ENCODE measurements around the gene KCNQ5. TPM values are rescaled to one million over a fixed set of nuclear protein-coding genes. Genes with fewer than 3 reads are reported as not detected.

The KCNQ5 gene
- total and polyA plus RNA-seq, 2 of the 8 experiments (the other 6 are each of a cell fraction or from before 2014, with no cell fraction given), result 0.83 to 1.2 TPM

DNA sequence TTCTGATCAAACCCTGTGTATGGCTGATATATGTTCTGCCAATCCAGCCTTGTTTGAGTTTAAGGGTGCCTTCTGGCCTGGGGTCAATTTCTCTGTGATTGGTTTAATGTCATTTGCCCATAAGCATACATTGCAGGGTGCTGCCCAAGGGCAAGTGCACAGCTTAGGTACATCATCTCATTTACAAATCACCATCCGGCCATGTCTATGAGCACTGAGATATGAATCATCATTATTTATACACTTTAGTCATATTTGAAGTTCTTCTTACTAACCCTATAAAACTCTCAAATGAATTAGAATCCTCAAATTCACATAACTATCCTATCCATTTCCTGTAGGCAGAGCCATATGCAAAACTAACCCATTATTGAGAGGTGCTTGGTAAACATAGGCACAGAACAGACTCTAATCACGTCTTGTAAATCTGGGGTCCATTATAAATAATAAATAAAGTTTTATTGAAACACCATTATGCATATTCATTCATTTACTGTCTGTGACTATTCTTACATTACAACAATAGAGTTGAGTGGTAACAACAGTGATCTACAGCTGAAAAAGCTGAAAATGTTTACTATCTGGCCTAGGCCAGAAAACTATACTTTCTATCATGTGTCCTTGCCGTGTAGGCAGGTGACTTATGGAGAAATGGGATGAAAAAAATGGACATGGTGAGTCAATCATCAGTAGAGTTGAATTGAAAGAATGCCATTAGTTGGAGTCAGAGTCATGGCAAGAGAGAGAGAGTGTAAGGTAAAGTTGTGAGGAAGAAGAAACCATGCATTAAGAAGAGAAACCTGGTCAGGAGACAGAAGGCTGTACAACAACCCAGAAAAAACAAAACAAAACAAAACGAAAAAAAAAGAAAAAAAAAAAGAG is 25.0 kb downstream of the KCNQ5 start (continued):
- TF ChIP-seq EGR1 (IDR thresholded peaks at IDR 0.05; ENCODE audit: borderline replicate concordance, low read depth, low read length), result no peak
- no peak for TF ChIP-seq NRF1 (IDR thresholded peaks at IDR 0.05; ENCODE audit: low read depth, low read length)
- TF ChIP-seq RNF2 (IDR thresholded peaks at IDR 0.05; ENCODE audit: borderline replicate concordance, low read depth, low read length, missing control alignments, poor library complexity, severe bottlenecking), result no peak

All from H1 (cell line).